NT2/D1 (cell line): ENCODE measurements around the gene METTL21A.

Experiments
- YY1 ChIP-seq: IDR thresholded peaks from 2 replicates; pipeline ENCODE4 v1.6.1; 2011; ENCODE audit not compliant: insufficient read length, insufficient read depth
- ZNF274 ChIP-seq: IDR thresholded peaks from 2 replicates; pipeline ENCODE4 v1.6.1; 2011; ENCODE audit warnings: mild to moderate bottlenecking, low read depth, low read length

GRCh38 chr2:207567671-207568070, 57.5 kb downstream of the METTL21A start:
- TF ChIP-seq ZNF274 (no peak), YY1 (no peak)
